EH (cell line): ENCODE results near the gene PSTPIP1.

Source experiments
- DNase-seq: peaks from one replicate; pipeline ENCODE4 v3.0.0-alpha.2; 2015; ENCODE audit warnings: low read depth

The PSTPIP1 gene

GRCh38 chr15:76978522-76979330 lies 16.2 kb upstream of the PSTPIP1 start:
- DNase-seq, result no peak

GRCh38 chr15:76979331-76979925 lies 15.5 kb upstream of the PSTPIP1 start:
- no peak for DNase-seq

GRCh38 chr15:76979996-76980520 lies 14.9 kb upstream of the PSTPIP1 start:
- no peak for DNase-seq

- no peak for DNase-seq
Observed at GRCh38 chr15:76982356-76982755, 12.6 kb upstream of the PSTPIP1 start.

- no peak for DNase-seq
Observed at GRCh38 chr15:76982756-76983155, 12.2 kb upstream of the PSTPIP1 start.

GRCh38 chr15:76983590-76984375 lies 11.1 kb upstream of the PSTPIP1 start:
- no peak for DNase-seq

GRCh38 chr15:76986743-76987142 lies 8.2 kb upstream of the PSTPIP1 start:
- no peak for DNase-seq

- DNase-seq, result no peak
Observed at GRCh38 chr15:76987276-76987675, 7.7 kb upstream of the PSTPIP1 start.

GRCh38 chr15:76987896-76988860 lies 6.7 kb upstream of the PSTPIP1 start:
- no peak for DNase-seq

- DNase-seq, result no peak
Observed at GRCh38 chr15:76988867-76989780, 5.8 kb upstream of the PSTPIP1 start.

- DNase-seq, result no peak
Observed at GRCh38 chr15:76991048-76991447, 3.9 kb upstream of the PSTPIP1 start.

GRCh38 chr15:76991741-76992645 lies 2.9 kb upstream of the PSTPIP1 start:
- DNase-seq, result no peak

- no peak for DNase-seq
Observed at GRCh38 chr15:76993114-76993725, 1.7 kb upstream of the PSTPIP1 start.

GRCh38 chr15:76994001-76994400 lies 925 bp upstream of the PSTPIP1 start:
- no peak for DNase-seq

GRCh38 chr15:76994496-76994895 lies 430 bp upstream of the PSTPIP1 start:
- DNase-seq, result no peak

GRCh38 chr15:76996076-76996525 lies 1.2 kb downstream of the PSTPIP1 start:
- DNase-seq, result no peak

GRCh38 chr15:76996526-76997401 lies 1.8 kb downstream of the PSTPIP1 start:
- peak; percentile 41 for DNase-seq
